OCI-LY7 (cell line): ENCODE results near the gene S100A9.
"Not testable (repeated sequence)": the region's sequence is repeated elsewhere in the genome, so short reads cannot be mapped to it uniquely, and the experiment has no call there.

Experiments
- EZH2phosphoT487 ChIP-seq: fragments of 200-600 bp; sonication (generic); IDR thresholded peaks from 2 replicates; pipeline ENCODE4 v1.6.1; 2018; ENCODE audit warnings: low read depth, borderline replicate concordance, mild to moderate bottlenecking, mixed run types, antibody characterized with exemption, low read length, moderate library complexity, mixed read lengths
- TF ChIP-seq, protein P1 (sequence below): fragments of 200-600 bp; sonication (generic); conservative IDR thresholded peaks from 2 replicates; pipeline ENCODE4 v1.5.1; 2014; ENCODE audit warnings: mild to moderate bottlenecking, antibody characterized with exemption, low read length, moderate library complexity, mixed read lengths

GRCh38 chr1:153314388-153314787 lies 43.3 kb upstream of the S100A9 start:
- TF ChIP-seq, protein P1, sequence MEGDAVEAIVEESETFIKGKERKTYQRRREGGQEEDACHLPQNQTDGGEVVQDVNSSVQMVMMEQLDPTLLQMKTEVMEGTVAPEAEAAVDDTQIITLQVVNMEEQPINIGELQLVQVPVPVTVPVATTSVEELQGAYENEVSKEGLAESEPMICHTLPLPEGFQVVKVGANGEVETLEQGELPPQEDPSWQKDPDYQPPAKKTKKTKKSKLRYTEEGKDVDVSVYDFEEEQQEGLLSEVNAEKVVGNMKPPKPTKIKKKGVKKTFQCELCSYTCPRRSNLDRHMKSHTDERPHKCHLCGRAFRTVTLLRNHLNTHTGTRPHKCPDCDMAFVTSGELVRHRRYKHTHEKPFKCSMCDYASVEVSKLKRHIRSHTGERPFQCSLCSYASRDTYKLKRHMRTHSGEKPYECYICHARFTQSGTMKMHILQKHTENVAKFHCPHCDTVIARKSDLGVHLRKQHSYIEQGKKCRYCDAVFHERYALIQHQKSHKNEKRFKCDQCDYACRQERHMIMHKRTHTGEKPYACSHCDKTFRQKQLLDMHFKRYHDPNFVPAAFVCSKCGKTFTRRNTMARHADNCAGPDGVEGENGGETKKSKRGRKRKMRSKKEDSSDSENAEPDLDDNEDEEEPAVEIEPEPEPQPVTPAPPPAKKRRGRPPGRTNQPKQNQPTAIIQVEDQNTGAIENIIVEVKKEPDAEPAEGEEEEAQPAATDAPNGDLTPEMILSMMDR: not testable (repeated sequence)
- TF ChIP-seq EZH2phosphoT487: not testable (repeated sequence)
